CD4-positive, CD25-positive, alpha-beta regulatory T cell (primary cell): Measurements from ENCODE around the gene NLGN2. TPM values are rescaled to one million over a fixed set of nuclear protein-coding genes. Genes with fewer than 3 reads are reported as not detected.
A peak's percentile ranks its signal among the peaks of the same experiment; 100 is the strongest.

Experiments used
- ATAC-seq, 2 donors: fragments of 150-1000 bp; cut with Tn5 transposase; one replicate each; pipeline ENCODE4 v1.10.0; 2021; ENCODE audit warnings: low read depth in 2 of 2, moderate number of reproducible peaks in 2 of 2, moderate library complexity in 1 of 2
- DNase-seq, 3 donors: peaks; one replicate each; pipeline versions ENCODE4 v3.0.0 to v3.0.0-alpha.2; 2012 to 2022; ENCODE audit warnings: mixed read lengths in 1 of 3
- H3K27ac ChIP-seq: one replicate; pipeline ENCODE4 v1.7.0; 2013; ENCODE audit warnings: mild to moderate bottlenecking, low read length; ENCODE audit not compliant: insufficient read depth, poor library complexity, severe bottlenecking
- H3K27me3 ChIP-seq: one replicate; pipeline ENCODE4 v1.7.0; 2013; ENCODE audit warnings: low read length; ENCODE audit not compliant: control insufficient read depth, insufficient read depth
- H3K36me3 ChIP-seq: one replicate; pipeline ENCODE4 v1.7.0; 2013; ENCODE audit warnings: mild to moderate bottlenecking, low read length, moderate library complexity; ENCODE audit not compliant: control insufficient read depth, insufficient read depth
- H3K4me1 ChIP-seq: 2 replicates; pipeline ENCODE4 v1.7.0; 2013; ENCODE audit warnings: mild to moderate bottlenecking, low read length; ENCODE audit not compliant: insufficient read depth, control insufficient read depth, poor library complexity, severe bottlenecking
- H3K4me3 ChIP-seq: one replicate; pipeline ENCODE4 v1.7.0; 2013; ENCODE audit warnings: low read depth, mild to moderate bottlenecking, low read length, moderate library complexity
- H3K9me3 ChIP-seq, 2 experiments: 1 replicate in 1 of 2; 2 replicates in 1 of 2; pipeline ENCODE4 v1.7.0; 2013; ENCODE audit warnings: low read length in 2 of 2, mild to moderate bottlenecking in 1 of 2, moderate library complexity in 1 of 2; ENCODE audit not compliant: control insufficient read depth in 2 of 2
- H3K27ac Mint-ChIP-seq, 3 donors: one replicate each; pipeline ENCODE4 v1.8.0; 2020 to 2022; ENCODE audit warnings: mild to moderate bottlenecking in 3 of 3, mixed read lengths in 3 of 3, moderate library complexity in 2 of 3
- H3K27me3 Mint-ChIP-seq: one replicate; pipeline ENCODE4 v1.8.0; 2022; ENCODE audit warnings: mild to moderate bottlenecking, mixed read lengths
- H3K36me3 Mint-ChIP-seq: one replicate; pipeline ENCODE4 v1.8.0; 2020; ENCODE audit warnings: mixed read lengths
- H3K4me1 Mint-ChIP-seq, 4 donors: one replicate each; pipeline ENCODE4 v1.8.0; 2020 to 2022; ENCODE audit warnings: mixed read lengths in 4 of 4, mild to moderate bottlenecking in 1 of 4
- H3K4me3 Mint-ChIP-seq, 4 donors: one replicate each; pipeline ENCODE4 v1.8.0; 2020 to 2022; ENCODE audit warnings: mild to moderate bottlenecking in 4 of 4, mixed read lengths in 4 of 4, moderate library complexity in 3 of 4
- H3K9me3 Mint-ChIP-seq, 7 donors: one replicate each; pipeline ENCODE4 v1.8.0; 2020 to 2022; ENCODE audit warnings: mixed read lengths in 7 of 7, mild to moderate bottlenecking in 3 of 7, moderate library complexity in 2 of 7
- polyA plus RNA-seq, 4 donors: library from polyadenylated mRNA; unstranded; fragments of 300-500 nt; fragmentation: Illumina TruSeq; gene quantifications; one replicate each; pipeline ENCODE4 v1.2.3, GENCODE V29; 2021
- total RNA-seq: library from RNA; stranded (reverse); gene quantifications from one replicate; pipeline ENCODE4 v1.2.3, GENCODE V29; 2022

The NLGN2 gene
- total and polyA plus RNA-seq, 5 donors from 2014 or later, result 3.6 TPM; not detected in 4

DNA sequence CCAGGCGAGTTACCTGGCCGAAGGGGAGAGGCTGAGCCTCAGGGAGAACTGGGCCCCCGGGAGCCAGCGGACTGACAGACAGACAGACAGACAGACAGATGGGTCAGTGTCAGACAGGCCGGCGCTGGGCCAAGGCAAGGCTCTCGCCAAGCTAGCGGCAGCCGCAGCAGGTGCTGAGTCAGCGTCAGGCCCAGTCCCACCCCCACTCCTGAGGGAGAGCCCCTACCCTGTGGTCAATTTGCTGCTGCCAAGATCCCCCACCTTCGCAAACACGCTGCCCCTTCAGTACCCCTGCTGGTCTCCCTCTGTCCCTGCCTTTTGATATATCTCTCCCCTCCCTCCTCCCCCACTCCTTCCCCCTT is 33.2 kb downstream of the NLGN2 start:
- Histone ChIP-seq H3K9me3 (no peaks in the 10 kb centered on the region), H3K36me3 (no peaks in the 10 kb centered on the region), H3K4me3 (no peak overlapping the region), H3K4me1 (peaks cover 62% of the 10 kb centered on the region), H3K27me3 (peaks cover 28% of the 10 kb centered on the region), H3K27ac (no peak overlapping the region)
- no peak overlapping the region for H3K27ac Mint-ChIP-seq
- DNase-seq (no peak), ATAC-seq (no peak)
- peaks cover 72% of the 10 kb centered on the region for H3K27me3 Mint-ChIP-seq
- H3K4me3 Mint-ChIP-seq, result peak overlapping the region in 1 of 4 donors; percentile 74
- peaks cover 0 to 3% (median 0%) of the 10 kb centered on the region in 7 donors for H3K9me3 Mint-ChIP-seq
- peaks cover 1 to 62% (median 30%) of the 10 kb centered on the region in 4 donors for H3K4me1 Mint-ChIP-seq
- peaks cover 18% of the 10 kb centered on the region for H3K36me3 Mint-ChIP-seq

DNA sequence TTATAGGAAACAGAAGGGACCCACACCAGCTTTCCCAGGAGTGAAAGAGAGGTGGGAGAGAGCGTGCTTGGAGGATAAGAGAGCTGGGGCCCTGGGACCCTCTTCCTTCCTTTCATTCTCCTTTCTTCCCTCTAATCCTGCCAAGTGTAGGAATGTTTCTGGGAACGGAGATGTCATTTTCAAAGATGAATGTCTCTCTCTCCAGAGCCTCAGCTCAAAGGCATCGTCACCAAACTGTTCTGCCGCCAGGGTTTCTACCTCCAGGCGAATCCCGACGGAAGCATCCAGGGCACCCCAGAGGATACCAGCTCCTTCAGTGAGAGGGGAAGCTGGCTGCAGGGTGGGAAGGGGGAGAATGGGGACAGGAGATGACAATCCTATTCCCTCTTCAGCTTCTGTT is 33.6 kb downstream of the NLGN2 start:
- Mint-ChIP-seq H3K4me3 (peak overlapping the region in 1 of 4 donors; percentile 46), H3K27me3 (peaks cover 75% of the 10 kb centered on the region)

DNA sequence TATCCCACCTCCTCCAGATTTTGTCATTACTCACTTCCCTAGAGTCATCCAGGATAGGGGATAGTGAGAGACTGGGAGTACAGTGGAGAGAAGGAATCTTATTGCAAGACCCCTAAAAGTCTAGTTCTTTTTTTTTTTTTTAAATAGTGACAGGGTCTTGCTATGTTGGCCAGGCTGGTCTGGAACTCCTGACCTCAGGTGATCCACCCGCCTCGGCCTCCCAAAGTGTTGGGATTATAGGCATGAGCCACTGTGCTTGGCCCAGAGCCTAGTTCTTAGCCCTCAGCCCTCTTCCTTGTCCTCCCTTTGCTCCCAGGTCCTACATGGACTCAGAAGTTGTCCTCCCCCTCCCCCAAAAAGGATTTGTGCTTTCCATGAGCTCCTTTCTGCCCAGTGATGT is 34.5 kb downstream of the NLGN2 start:
- H3K9me3 Mint-ChIP-seq, result peaks cover 0 to 3% (median 0%) of the 10 kb centered on the region in 7 donors
- H3K27ac ChIP-seq, result no peak overlapping the region
- H3K36me3 Mint-ChIP-seq, result peaks cover 19% of the 10 kb centered on the region
- no peak overlapping the region for H3K27ac Mint-ChIP-seq
- H3K4me3 Mint-ChIP-seq, result peak overlapping the region in 2 of 4 donors; percentile 19 to 87
- peaks cover 34% of the 10 kb centered on the region for H3K27me3 ChIP-seq
- H3K4me1 ChIP-seq, result peaks cover 61% of the 10 kb centered on the region
- DNase-seq (no peak), ATAC-seq (no peak)
- H3K4me1 Mint-ChIP-seq, result peaks cover 4 to 61% (median 27%) of the 10 kb centered on the region in 4 donors
- no peaks in the 10 kb centered on the region for H3K36me3 ChIP-seq
- H3K4me3 ChIP-seq, result no peak overlapping the region
- peaks cover 78% of the 10 kb centered on the region for H3K27me3 Mint-ChIP-seq
- H3K9me3 ChIP-seq, result no peaks in the 10 kb centered on the region

More for the DNA sequence above, 33.6 kb downstream of the NLGN2 start:
- H3K36me3 Mint-ChIP-seq, result peaks cover 19% of the 10 kb centered on the region
- no peak overlapping the region for H3K27ac ChIP-seq
- peaks cover 30% of the 10 kb centered on the region for H3K27me3 ChIP-seq
- no peaks in the 10 kb centered on the region for H3K36me3 ChIP-seq
- ATAC-seq (no peak), DNase-seq (no peak)
- H3K4me1 Mint-ChIP-seq, result peaks cover 4 to 61% (median 29%) of the 10 kb centered on the region in 4 donors
- H3K27ac Mint-ChIP-seq, result no peak overlapping the region
- peaks cover 62% of the 10 kb centered on the region for H3K4me1 ChIP-seq
- H3K4me3 ChIP-seq, result no peak overlapping the region
- H3K9me3 Mint-ChIP-seq, result peaks cover 0 to 3% (median 0%) of the 10 kb centered on the region in 7 donors
- H3K9me3 ChIP-seq, result no peaks in the 10 kb centered on the region

DNA sequence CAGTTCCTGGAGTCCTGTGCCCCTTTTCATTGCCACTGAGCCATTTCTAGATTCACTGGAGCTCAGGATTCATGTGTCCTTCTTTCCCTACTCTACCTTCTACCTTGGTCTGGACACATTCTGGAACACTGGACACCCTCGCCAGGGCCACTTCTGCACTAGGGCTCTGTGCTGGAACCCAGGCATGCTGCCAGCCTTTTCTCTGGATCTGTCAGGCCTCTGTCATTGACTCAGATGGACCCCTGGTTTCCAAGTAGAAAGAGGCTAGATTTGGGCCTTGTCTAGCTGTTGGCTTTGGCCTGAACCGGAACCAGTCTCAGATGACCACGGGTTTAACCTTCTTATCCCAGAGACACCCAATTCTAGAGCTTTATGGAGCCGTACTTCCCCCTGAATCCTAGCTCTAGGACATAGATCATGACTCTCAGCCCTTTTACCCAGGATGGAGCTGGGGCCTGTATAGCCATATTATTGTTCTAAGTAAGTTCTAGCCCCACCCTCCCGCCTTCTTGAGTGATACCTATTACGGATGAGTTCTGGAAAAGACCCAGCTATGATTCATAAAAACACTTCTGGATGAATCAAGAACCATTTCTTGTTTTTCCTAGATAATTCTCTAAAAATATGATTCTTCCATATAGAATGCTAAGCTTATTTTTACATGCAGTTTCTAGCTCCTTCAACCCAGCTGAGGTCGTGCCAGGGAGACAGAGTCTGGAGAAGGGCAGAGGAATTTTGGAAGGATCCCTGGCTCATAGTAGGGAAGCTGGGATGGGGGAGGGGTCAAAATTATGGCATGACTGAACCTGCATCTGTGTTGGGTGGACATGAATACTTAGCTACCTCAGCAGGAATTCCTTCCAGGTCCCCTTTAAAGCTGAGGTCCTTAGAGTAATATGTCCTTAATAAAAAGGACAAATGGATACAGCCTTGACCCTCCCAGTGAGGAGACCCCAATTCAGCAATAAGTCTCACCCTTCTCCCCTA is 36.1 kb downstream of the NLGN2 start:
- Histone ChIP-seq H3K9me3 (no peaks in the 10 kb centered on the region), H3K4me1 (peaks cover 45% of the 10 kb centered on the region), H3K4me3 (no peak overlapping the region), H3K27me3 (peaks cover 34% of the 10 kb centered on the region), H3K27ac (no peak overlapping the region), H3K36me3 (no peaks in the 10 kb centered on the region)
- ATAC-seq, result no peak
- Mint-ChIP-seq H3K4me1 (peaks cover 4 to 50% (median 22%) of the 10 kb centered on the region in 4 donors), H3K27me3 (peaks cover 83% of the 10 kb centered on the region), H3K27ac (no peak overlapping the region), H3K36me3 (peaks cover 19% of the 10 kb centered on the region), H3K9me3 (peaks cover 0 to 6% (median 0%) of the 10 kb centered on the region in 7 donors), H3K4me3 (peak overlapping the region in 1 of 4 donors; percentile 50)
- no peak for DNase-seq

DNA sequence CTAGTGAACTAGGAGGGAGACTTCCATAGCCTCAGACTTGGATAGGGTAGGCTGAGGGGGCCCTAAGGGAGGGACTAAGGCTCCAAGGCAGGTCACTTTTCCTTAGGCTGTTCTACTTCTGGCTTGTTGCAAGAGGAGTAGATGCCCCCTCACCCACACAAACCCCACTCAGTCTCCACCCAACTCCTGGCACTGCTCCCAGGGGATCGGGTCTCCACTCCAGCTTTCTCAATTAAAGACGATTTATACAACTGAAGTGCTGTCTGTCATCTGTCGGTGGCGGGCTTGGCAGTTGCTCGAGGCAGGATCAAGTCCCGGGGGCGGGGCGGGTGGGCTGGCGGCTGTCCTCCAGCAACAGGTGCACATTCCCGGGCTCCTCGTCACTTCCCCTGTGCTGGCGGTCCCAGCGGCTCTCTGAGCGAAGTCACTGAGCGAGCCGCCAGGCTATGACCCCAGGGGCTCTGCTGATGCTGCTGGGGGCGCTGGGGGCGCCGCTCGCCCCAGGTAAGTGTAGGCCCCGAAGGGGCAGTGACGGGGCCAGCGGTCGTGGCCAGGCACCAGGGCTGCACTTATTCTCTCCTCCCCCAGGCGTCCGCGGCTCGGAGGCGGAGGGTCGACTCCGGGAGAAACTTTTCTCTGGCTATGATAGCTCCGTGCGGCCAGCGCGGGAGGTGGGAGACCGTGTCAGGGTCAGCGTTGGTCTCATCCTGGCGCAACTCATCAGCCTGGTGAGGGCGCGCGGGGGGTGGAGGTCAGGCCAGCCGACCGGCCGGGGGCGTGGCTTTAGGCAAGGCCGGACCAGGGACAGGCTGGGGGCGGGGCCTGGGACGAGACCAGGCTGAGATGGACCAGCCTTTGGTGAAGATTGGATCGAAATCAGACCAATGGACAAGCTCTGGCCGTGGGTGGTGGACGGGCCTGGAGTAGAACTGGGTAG is 37.3 kb downstream of the NLGN2 start, which contains the start of gene CHRNB1:
Gene CHRNB1 (plus strand): TSS at position 380 of the 937 bp plus-strand sequence. CDS start 67 bp downstream, at position 447.
- Mint-ChIP-seq H3K27ac (peak within 1 kb of the TSS in 2 of 3 donors; percentile 40 to 76), H3K4me1 (peaks cover 4 to 42% (median 18%) of the 10 kb centered on the region in 4 donors), H3K27me3 (peaks cover 84% of the 10 kb centered on the region), H3K9me3 (peaks cover 0 to 6% (median 0%) of the 10 kb centered on the region in 7 donors), H3K36me3 (peaks cover 18% of the 10 kb centered on the region), H3K4me3 (peak within 1 kb of the TSS; percentile 62 to 85 (median 78))
- peaks cover 30% of the 10 kb centered on the region for H3K27me3 ChIP-seq
- DNase-seq, result no peak
- H3K9me3 ChIP-seq, result no peaks in the 10 kb centered on the region
- H3K36me3 ChIP-seq, result no peaks in the 10 kb centered on the region
- H3K4me1 ChIP-seq, result peaks cover 33% of the 10 kb centered on the region
- no peak within 1 kb of the TSS for H3K4me3 ChIP-seq
- H3K27ac ChIP-seq, result no peak within 1 kb of the TSS
- ATAC-seq, result no peak

DNA sequence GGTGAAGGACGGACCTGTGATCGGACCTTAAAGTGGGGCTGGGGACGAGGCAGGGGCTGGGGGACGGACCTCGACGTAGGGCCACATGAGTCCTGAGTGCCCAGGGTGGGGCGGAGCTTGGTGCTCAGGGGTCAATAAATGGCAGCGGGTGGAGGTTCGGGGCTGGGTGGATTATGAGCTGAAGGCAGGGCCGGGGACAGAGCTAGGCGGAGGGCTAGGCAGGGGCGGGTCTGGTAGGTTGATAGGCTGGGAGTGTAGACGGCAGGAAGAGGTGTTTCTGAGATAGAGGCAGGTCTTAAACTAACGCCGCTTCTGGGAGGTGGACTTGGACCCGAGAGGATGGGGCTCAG is 37.9 kb downstream of the NLGN2 start:
- peak overlapping the region in 2 of 3 donors; percentile 40 to 76 for H3K27ac Mint-ChIP-seq
- ATAC-seq (peak; percentile 72 to 83), DNase-seq (peak in 2 of 3 donors; percentile 44 to 64)
- peaks cover 77% of the 10 kb centered on the region for H3K27me3 Mint-ChIP-seq
- Histone ChIP-seq H3K4me1 (peaks cover 27% of the 10 kb centered on the region), H3K4me3 (no peak overlapping the region), H3K9me3 (no peaks in the 10 kb centered on the region), H3K27ac (no peak overlapping the region), H3K36me3 (no peaks in the 10 kb centered on the region), H3K27me3 (peaks cover 30% of the 10 kb centered on the region)
- peak overlapping the region; percentile 62 to 85 (median 78) for H3K4me3 Mint-ChIP-seq
- peaks cover 0 to 6% (median 0%) of the 10 kb centered on the region in 7 donors for H3K9me3 Mint-ChIP-seq
- peaks cover 8 to 38% (median 14%) of the 10 kb centered on the region in 4 donors for H3K4me1 Mint-ChIP-seq
- H3K36me3 Mint-ChIP-seq, result peaks cover 21% of the 10 kb centered on the region

DNA sequence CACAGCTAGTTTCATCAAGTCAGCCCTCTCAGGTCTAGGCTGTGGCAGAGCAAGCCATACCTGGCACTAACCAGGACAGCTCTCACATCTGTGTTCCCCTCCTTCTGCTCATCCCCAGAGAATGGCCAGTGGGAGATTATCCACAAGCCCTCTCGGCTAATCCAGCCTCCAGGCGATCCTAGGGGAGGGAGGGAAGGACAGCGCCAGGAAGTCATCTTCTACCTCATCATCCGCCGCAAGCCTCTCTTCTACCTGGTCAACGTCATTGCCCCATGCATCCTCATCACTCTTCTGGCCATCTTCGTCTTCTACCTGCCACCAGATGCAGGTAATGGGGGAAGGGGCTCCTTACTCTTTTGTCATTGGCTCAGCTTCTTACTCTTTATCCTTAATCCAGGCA is 40.8 kb downstream of the NLGN2 start:
- DNase-seq, result no peak
- peaks cover 8 to 33% (median 14%) of the 10 kb centered on the region in 4 donors for H3K4me1 Mint-ChIP-seq
- Histone ChIP-seq H3K9me3 (no peaks in the 10 kb centered on the region), H3K27ac (no peak overlapping the region), H3K27me3 (peaks cover 13% of the 10 kb centered on the region), H3K36me3 (no peaks in the 10 kb centered on the region), H3K4me3 (no peak overlapping the region), H3K4me1 (peaks cover 21% of the 10 kb centered on the region)
- H3K36me3 Mint-ChIP-seq, result peaks cover 21% of the 10 kb centered on the region
- H3K9me3 Mint-ChIP-seq, result peaks cover 0 to 6% (median 0%) of the 10 kb centered on the region in 7 donors
- peaks cover 49% of the 10 kb centered on the region for H3K27me3 Mint-ChIP-seq
- peak overlapping the region in 1 of 4 donors; percentile 24 for H3K4me3 Mint-ChIP-seq
- ATAC-seq, result no peak
- no peak overlapping the region for H3K27ac Mint-ChIP-seq
